AG04449 (cell line): ENCODE data around the gene CFAP298.

Experiments used
- CTCF ChIA-PET: fragments of 350-600 bp; formaldehyde crosslinking; extraction: SDS; loops from one replicate; lab custom pipeline; 2021; ENCODE audit warnings: antibody characterized with exemption; lab: Yijun Ruan, JAX
- POLR2A ChIA-PET: fragments of 400-600, 350-600 bp; formaldehyde crosslinking; extraction: SDS; loops from one replicate; lab custom pipeline; 2020; ENCODE audit warnings: antibody characterized with exemption, inconsistent platforms; lab: Yijun Ruan, JAX
- DNase-seq: peaks from one replicate; pipeline ENCODE4 v3.0.0-alpha.2; 2010; ENCODE audit warnings: low read depth, low spot score
- H3K4me3 ChIP-seq: 2 replicates; pipeline ENCODE4 v1.5.1; 2011; ENCODE audit warnings: low read depth, mild to moderate bottlenecking, control low read depth, low read length
- CTCF ChIP-seq: IDR thresholded peaks from one replicate; pipeline ENCODE4 v1.5.1; 2011; ENCODE audit warnings: mild to moderate bottlenecking, moderate library complexity, low read length, control low read depth, inconsistent platforms; ENCODE audit not compliant: insufficient read depth; ENCODE audit errors: missing control alignments

The CFAP298 gene

GRCh38 chr21:32603131-32603530 lies 9.0 kb downstream of the CFAP298 start:
- no peak overlapping the region for H3K4me3 ChIP-seq
- ChIA-PET POLR2A (no interaction called here), CTCF (interaction anchor here (5.2 to 11.2 kb wide), 2 partner anchors 200 to 219 kb away, joined by 38 to 215 read pairs; no protein-coding TSS in a partner anchor)
- TF ChIP-seq CTCF: no peak
- no peak for DNase-seq

GRCh38 chr21:32602099-32602498 lies 10.1 kb downstream of the CFAP298 start:
- DNase-seq: no peak
- no peak for TF ChIP-seq CTCF
- POLR2A ChIA-PET: no interaction called here
- H3K4me3 ChIP-seq: no peak overlapping the region
- CTCF ChIA-PET: interaction anchor here (0.9 to 11.2 kb wide), 22 partner anchors 8 to 813 kb away, joined by 3 to 215 read pairs (median 14); partner anchors contain the start of genes CFAP298, MIS18A and URB1

- no peak for TF ChIP-seq CTCF
- DNase-seq: no peak
- no peak overlapping the region for H3K4me3 ChIP-seq
- POLR2A ChIA-PET: no interaction called here
- CTCF ChIA-PET: interaction anchor here (0.6 to 11.2 kb wide), 21 partner anchors 9 to 343 kb away, joined by 3 to 215 read pairs (median 13); partner anchors contain the start of genes CFAP298, MIS18A and URB1
Observed at GRCh38 chr21:32599526-32599925, 12.7 kb downstream of the CFAP298 start.

DNA sequence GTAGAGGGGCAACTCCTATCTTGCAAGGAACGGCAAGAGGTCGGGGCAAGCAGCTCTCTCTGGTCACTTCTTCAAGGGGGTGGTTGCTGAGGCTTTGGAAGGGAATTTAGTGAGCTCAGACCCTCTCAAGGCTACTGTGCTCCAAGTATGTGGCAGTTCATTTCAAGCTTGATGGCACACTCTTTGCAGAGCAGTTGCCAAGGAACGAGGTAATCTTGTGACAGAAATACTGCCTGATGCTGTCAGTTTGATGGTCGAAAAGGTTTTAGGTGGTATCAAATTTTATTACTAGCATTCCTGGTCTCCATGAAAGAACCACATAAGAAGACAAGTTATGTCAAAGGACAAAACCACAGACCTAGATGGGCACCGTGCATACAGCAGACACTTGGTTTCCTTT lies 13.1 kb downstream of the CFAP298 start:
- CTCF ChIA-PET: interaction anchor here (0.6 to 11.2 kb wide), 17 partner anchors 8 to 342 kb away, joined by 3 to 215 read pairs (median 36); partner anchors contain the start of genes CFAP298, MIS18A and URB1
- TF ChIP-seq CTCF: no peak
- POLR2A ChIA-PET: no interaction called here
- DNase-seq: no peak
- no peak overlapping the region for H3K4me3 ChIP-seq

GRCh38 chr21:32597205-32597604 lies 15.0 kb downstream of the CFAP298 start:
- CTCF ChIA-PET: interaction anchor here (0.6 to 11.2 kb wide), 6 partner anchors 10 to 975 kb away, joined by 4 to 215 read pairs (median 28); partner anchors contain the start of gene CFAP298
- POLR2A ChIA-PET: no interaction called here
- TF ChIP-seq CTCF: no peak
- peak; percentile 36 for DNase-seq
- no peak overlapping the region for H3K4me3 ChIP-seq

DNA sequence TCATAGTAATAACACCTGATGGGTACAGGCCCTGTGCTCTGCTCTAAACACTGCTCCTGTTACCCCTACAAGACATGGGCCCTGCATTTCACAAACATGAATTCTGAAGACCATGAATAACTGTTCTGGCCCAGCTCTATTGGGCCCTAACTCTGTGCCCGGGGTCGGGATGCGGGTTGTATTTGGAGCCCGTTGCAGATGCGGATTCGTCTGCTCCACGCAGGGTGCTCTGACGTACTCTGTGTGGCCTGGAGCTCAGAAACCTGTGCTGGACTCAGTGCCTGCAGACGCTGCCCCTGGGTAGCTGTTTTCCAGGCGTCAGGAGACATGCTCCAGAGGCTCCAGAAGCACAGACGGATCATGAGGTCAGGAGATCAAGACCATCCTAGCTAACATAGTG lies 16.7 kb downstream of the CFAP298 start:
- ChIA-PET POLR2A (no interaction called here), CTCF (interaction anchor here (0.8 to 1.3 kb wide), 3 partner anchors 97 to 194 kb away, joined by 3 to 6 read pairs (median 6); no protein-coding TSS in a partner anchor)
- DNase-seq: no peak
- no peak for TF ChIP-seq CTCF
- H3K4me3 ChIP-seq: no peak overlapping the region
